Cardiac muscle cell (in vitro differentiated cells and primary cell): ENCODE data around the gene GJC2. TPM values are rescaled to one million over a fixed set of nuclear protein-coding genes. Genes with fewer than 3 reads are reported as not detected.

Experiments
- DNase-seq, 2 donors: peaks; one replicate each; pipeline versions ENCODE4 v3.0.0 to v3.0.0-alpha.2; 2010 to 2017; ENCODE audit warnings: low read depth in 1 of 2, low spot score in 1 of 2
- H3K27ac ChIP-seq: fragments of 200-600 bp; sonication (generic); 2 replicates; pipeline ENCODE4 v1.5.1; 2016
- H3K27me3 ChIP-seq: fragments of 200-600 bp; sonication (generic); 2 replicates; pipeline ENCODE4 v1.6.0; 2016; ENCODE audit warnings: control low read depth
- H3K36me3 ChIP-seq: fragments of 200-600 bp; sonication (generic); 2 replicates; pipeline ENCODE4 v1.5.1; 2016; ENCODE audit warnings: control low read depth
- H3K4me1 ChIP-seq: fragments of 200-600 bp; sonication (generic); 2 replicates; pipeline ENCODE4 v1.8.1; 2017; ENCODE audit warnings: low read depth, mild to moderate bottlenecking, mixed run types
- H3K4me3 ChIP-seq: fragments of 200-600 bp; sonication (generic); 2 replicates; pipeline ENCODE4 v1.5.1; 2016; ENCODE audit warnings: mild to moderate bottlenecking
- H3K9me3 ChIP-seq: fragments of 200-600 bp; sonication (generic); 2 replicates; pipeline ENCODE4 v1.5.1; 2017; ENCODE audit warnings: low read depth, mild to moderate bottlenecking, control low read depth
- CTCF ChIP-seq: IDR thresholded peaks from 2 replicates; pipeline ENCODE4 v1.5.1; 2012; ENCODE audit warnings: low read depth, mild to moderate bottlenecking, low read length
- polyA plus RNA-seq: library from polyadenylated mRNA; unstranded; fragments of >200 nt; fragmentation: Nextera tagmentation; extraction: Ambion mirVana; gene quantifications from 2 replicates; pipeline ENCODE4 v1.2.1, GENCODE V29; 2016
- total RNA-seq: library from RNA; depleted of rRNA; stranded (reverse); fragments of >200 nt; gene quantifications from 2 replicates; pipeline ENCODE4 v1.2.3, GENCODE V29; 2016

The GJC2 gene
- total and polyA plus RNA-seq, 2 experiments from 2014 or later = 0.13 to 0.51 TPM

- H3K4me3 ChIP-seq = no peak overlapping the region
- H3K27me3 ChIP-seq = no peaks in the 10 kb centered on the region
- no peak for TF ChIP-seq CTCF
- H3K27ac ChIP-seq = no peak overlapping the region
- no peaks in the 10 kb centered on the region for H3K9me3 ChIP-seq
- no peaks in the 10 kb centered on the region for H3K4me1 ChIP-seq
- no peaks in the 10 kb centered on the region for H3K36me3 ChIP-seq
- no peak for DNase-seq
Measured at GRCh38 chr1:228176024-228176395, 26.3 kb downstream of the GJC2 start.

DNA sequence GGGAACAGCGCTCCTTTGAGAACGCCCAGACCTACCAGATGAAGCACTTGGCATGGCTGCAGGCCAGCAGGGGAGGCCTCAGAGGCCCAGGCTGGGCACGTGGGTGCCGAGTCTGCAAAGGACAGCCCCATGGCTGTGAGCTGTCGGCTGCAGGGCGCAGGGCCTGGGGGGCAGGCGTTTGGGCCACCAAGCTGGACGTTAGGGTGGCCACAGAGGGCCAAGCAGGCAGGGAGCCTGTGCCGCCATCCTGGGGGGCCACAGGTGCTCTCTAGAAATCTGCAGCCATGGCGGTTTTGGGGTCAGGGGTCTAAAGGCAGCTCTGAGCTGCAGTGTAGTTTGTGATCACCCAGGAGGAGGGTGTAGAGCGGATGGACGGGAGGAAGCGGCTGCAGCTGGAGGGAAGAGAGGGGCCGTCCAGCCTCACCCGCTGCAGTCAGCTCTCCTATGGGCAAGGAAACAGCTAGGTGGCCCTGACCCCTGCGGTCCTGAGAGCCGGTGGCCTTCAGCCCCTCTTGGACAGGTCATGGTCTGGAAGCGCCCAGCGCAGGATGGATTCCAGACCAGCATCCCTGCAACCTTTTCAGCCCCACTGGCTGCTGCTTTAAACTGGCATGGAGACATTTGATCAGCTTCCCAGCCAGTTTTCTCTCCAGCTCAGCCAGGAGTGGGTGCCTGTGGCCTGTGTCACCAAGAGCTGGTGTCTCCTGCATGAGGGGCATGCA lies 26.9 kb downstream of the GJC2 start:
- no peaks in the 10 kb centered on the region for H3K9me3 ChIP-seq
- no peaks in the 10 kb centered on the region for H3K4me1 ChIP-seq
- no peaks in the 10 kb centered on the region for H3K36me3 ChIP-seq
- no peak overlapping the region for H3K27ac ChIP-seq
- TF ChIP-seq CTCF = no peak
- H3K4me3 ChIP-seq = no peak overlapping the region
- DNase-seq = no peak
- H3K27me3 ChIP-seq = no peaks in the 10 kb centered on the region

DNA sequence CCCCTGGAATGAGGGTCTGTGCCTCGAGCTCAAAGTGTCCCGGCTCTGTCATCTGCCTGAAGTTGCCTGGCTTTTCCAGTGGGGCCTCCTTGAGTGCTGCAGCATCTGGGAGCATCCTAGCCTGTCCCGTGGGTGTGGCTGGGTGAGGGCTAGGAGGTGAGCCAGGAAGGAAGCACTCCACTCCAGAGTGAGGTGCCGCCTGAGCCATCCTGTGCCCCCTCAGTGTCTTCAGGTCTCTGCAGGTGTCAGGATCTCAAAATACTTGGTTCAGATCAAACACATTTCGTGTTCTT lies 27.4 kb downstream of the GJC2 start:
- no peak for TF ChIP-seq CTCF
- no peaks in the 10 kb centered on the region for H3K4me1 ChIP-seq
- no peaks in the 10 kb centered on the region for H3K27me3 ChIP-seq
- DNase-seq = no peak
- no peak overlapping the region for H3K4me3 ChIP-seq
- no peak overlapping the region for H3K27ac ChIP-seq
- no peaks in the 10 kb centered on the region for H3K36me3 ChIP-seq
- no peaks in the 10 kb centered on the region for H3K9me3 ChIP-seq

DNA sequence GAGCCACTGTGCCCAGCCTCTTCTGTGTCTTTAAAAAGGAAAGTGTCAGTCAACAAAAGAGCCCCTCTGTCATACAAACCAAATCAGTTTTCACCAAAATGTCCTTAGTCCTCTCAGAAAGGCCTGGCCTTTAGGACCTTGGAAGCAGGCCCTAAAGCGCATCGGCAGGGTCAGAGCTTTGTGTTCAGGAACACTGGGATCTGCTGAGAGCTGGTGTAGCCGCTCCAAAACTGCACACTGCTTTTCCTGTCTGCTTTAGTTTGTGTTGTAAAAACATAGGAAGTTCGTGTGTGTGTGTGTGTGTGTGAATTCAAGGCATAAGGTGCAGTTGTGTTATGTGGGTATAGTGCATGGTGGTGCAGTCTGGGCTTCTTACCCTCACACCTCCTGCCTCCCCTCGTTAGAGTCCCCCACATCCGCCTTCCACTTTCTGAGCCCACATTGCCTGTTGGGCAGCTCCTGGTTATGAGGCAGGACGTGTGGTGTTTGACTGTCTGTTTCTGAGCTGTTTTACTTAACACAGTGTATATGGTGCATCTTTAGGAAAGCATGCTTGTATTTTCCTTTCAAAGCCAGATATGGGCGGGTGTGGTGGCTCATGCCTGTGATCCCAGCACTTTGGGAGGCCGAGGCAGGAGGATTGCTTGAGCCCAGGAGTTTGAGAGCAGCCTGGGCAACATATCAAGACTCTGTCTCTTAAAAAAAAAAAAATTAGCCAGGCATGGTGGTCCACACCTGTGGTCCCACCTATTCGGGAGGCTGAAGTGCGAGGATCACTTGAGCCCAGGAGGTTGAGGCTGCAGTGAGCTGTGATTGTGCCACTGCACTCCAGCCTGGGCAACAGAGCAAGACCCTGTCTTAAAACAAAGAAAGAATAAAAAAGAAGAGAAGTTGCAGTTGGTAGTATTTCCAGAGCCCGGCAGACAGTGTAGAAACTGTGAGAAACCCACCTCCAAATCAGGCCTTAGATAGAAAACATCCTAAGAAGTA lies 28.3 kb downstream of the GJC2 start:
- no peak overlapping the region for H3K4me3 ChIP-seq
- no peak for DNase-seq

More for the DNA sequence above, 28.3 kb downstream of the GJC2 start:
- no peaks in the 10 kb centered on the region for H3K36me3 ChIP-seq
- no peak for TF ChIP-seq CTCF
- H3K9me3 ChIP-seq = no peaks in the 10 kb centered on the region
- H3K4me1 ChIP-seq = no peaks in the 10 kb centered on the region
- H3K27ac ChIP-seq = no peak overlapping the region
- no peaks in the 10 kb centered on the region for H3K27me3 ChIP-seq
